HEK293T (cell line): ENCODE data around the gene RB1.

Experiments used
- CTCF ChIA-PET: fragments of 350-600 bp; formaldehyde crosslinking; extraction: SDS; loops from one replicate; lab custom pipeline; 2021; ENCODE audit warnings: antibody characterized with exemption, inconsistent platforms; lab: Yijun Ruan, JAX
- POLR2A ChIA-PET: fragments of 350-600 bp; formaldehyde crosslinking; extraction: SDS; loops from one replicate; lab custom pipeline; 2020; ENCODE audit warnings: antibody characterized with exemption, inconsistent platforms; lab: Yijun Ruan, JAX
- DNase-seq: peaks from one replicate; pipeline ENCODE4 v3.0.0; 2012; ENCODE audit warnings: mixed read lengths; ENCODE audit errors: extremely low spot score
- ARNT ChIP-seq: fragments of 450-650 bp; IDR thresholded peaks from 2 replicates; pipeline ENCODE4 v1.6.1; 2017; ENCODE audit warnings: mild to moderate bottlenecking
- BHLHE40 ChIP-seq: fragments of 450-650 bp; IDR thresholded peaks from 2 replicates; pipeline ENCODE4 v1.6.1; 2016; ENCODE audit warnings: mild to moderate bottlenecking, moderate library complexity, borderline replicate concordance
- CTBP1 ChIP-seq: fragments of 450-650 bp; IDR thresholded peaks from 2 replicates; pipeline ENCODE4 v1.6.1; 2016; ENCODE audit warnings: borderline replicate concordance
- ELF4 ChIP-seq: fragments of 450-650 bp; IDR thresholded peaks from 2 replicates; pipeline ENCODE4 v1.6.1; 2017; ENCODE audit warnings: antibody characterized with exemption
- FOXA1 ChIP-seq: fragments of 450-650 bp; IDR thresholded peaks from 2 replicates; pipeline ENCODE4 v1.6.1; 2016; ENCODE audit warnings: mild to moderate bottlenecking
- FOXK2 ChIP-seq: fragments of 450-650 bp; IDR thresholded peaks from 2 replicates; pipeline ENCODE4 v1.6.1; 2016; ENCODE audit warnings: mild to moderate bottlenecking
- FOXM1 ChIP-seq: fragments of 450-650 bp; IDR thresholded peaks from 2 replicates; pipeline ENCODE4 v1.6.1; 2017; ENCODE audit warnings: mild to moderate bottlenecking, borderline replicate concordance
- HDGF ChIP-seq: fragments of 450-650 bp; IDR thresholded peaks from 2 replicates; pipeline ENCODE4 v1.6.1; 2017; ENCODE audit warnings: antibody characterized with exemption, borderline replicate concordance
- L3MBTL2 ChIP-seq: fragments of 450-650 bp; conservative IDR thresholded peaks from 2 replicates; pipeline ENCODE4 v1.6.1; 2016; ENCODE audit warnings: mild to moderate bottlenecking
- LEF1 ChIP-seq: fragments of 450-650 bp; IDR thresholded peaks from 2 replicates; pipeline ENCODE4 v1.6.1; 2017; ENCODE audit warnings: mild to moderate bottlenecking, borderline replicate concordance
- NFRKB ChIP-seq: fragments of 450-650 bp; IDR thresholded peaks from 2 replicates; pipeline ENCODE4 v1.6.1; 2016; ENCODE audit warnings: mild to moderate bottlenecking, moderate library complexity
- PKNOX1 ChIP-seq: fragments of 450-650 bp; IDR thresholded peaks from 2 replicates; pipeline ENCODE4 v1.6.1; 2016
- SP1 ChIP-seq: fragments of 450-650 bp; IDR thresholded peaks from 2 replicates; pipeline ENCODE4 v1.6.1; 2017
- SUZ12 ChIP-seq: fragments of 450-650 bp; IDR thresholded peaks from 2 replicates; pipeline ENCODE4 v1.6.1; 2016; ENCODE audit warnings: mild to moderate bottlenecking
- TARDBP ChIP-seq: fragments of 450-650 bp; IDR thresholded peaks from 2 replicates; pipeline ENCODE4 v1.6.1; 2016
- ZNF384 ChIP-seq: fragments of 450-650 bp; IDR thresholded peaks from 2 replicates; pipeline ENCODE4 v1.6.1; 2016

The RB1 gene

DNA sequence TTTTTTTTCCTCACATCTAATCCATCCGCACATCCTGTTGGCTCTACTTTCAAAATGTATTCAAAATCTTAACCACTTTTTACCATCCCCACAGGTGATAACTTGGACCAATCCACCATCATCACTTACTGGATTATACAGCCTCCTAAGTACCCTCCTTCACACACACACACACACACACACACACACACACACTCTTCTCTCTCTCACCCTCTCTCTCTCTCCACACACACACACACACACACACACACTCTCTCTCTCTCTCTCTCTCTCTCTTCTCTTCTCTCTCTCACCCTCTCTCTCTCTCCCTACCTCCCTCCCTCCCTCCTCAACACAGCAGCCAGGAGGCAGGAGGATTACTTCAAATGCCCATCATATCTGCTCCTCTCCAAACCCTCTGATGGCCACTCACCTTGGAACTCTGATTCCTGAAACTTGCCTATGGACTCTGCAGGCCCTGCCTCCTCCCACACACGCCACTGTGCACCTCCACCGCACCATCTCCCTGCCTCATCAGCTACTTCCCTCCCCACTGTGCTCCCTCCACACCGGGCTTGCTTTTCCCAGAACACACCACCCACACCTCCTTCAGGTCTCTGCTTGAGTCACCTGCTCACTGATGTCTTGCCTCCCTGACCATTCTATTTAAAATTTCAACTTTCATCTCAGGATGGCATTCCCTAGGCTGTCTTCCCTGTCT is 189.7 kb downstream of the RB1 start:
- DNase-seq = no peak
- TF ChIP-seq ZNF384 (no peak), SUZ12 (no peak), TARDBP (no peak), FOXA1 (no peak), HDGF (no peak), PKNOX1 (no peak), ELF4 (no peak), NFRKB (no peak), BHLHE40 (no peak), L3MBTL2 (no peak), CTBP1 (no peak), ARNT (no peak)
- ChIA-PET POLR2A (no interaction called here), CTCF (no interaction called here)

DNA sequence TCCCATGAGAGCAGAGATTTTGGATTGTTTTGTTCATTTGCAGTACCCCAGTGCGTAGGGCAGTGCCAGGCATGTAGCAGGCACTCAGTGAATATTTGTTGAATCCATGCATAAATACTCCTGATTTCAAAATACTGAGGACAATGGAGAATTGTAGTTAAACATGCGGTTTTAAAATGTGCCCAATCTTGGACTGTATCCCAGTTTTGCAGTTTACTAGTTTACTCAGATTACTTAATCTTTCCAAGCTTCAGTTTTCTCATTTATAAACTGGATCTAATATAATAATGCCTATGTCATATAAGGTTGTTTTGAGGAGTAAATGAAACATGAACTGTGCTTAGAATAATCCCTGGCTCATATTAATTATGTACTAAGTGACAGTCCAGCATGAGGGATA is 190.3 kb downstream of the RB1 start:
- DNase-seq = no peak
- POLR2A ChIA-PET = no interaction called here
- CTCF ChIA-PET = no interaction called here
- TF ChIP-seq BHLHE40 (no peak), CTBP1 (no peak), NFRKB (no peak), SP1 (no peak), ARNT (no peak), FOXK2 (no peak), TARDBP (no peak), HDGF (no peak), L3MBTL2 (no peak), ZNF384 (no peak), FOXA1 (no peak), FOXM1 (no peak), LEF1 (no peak), PKNOX1 (no peak), ELF4 (no peak), SUZ12 (no peak)

DNA sequence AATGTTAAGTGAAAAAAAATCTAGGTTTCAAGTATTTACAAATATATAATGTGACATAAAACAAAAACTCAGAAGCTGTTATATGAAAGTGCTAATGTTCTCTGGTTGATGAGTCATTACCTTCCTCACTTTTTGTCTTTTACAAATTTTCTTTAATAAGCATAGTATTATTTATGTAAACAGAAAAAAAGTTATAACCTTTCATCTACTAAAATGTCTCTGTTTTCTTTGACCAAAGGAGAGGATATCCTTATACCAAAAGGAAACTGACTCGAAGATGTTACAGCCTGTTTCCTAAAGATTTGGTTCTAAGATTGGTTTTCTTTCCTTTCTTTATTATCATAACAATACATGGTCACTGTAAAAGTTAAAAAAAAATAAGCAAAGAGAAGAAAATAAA is 191.3 kb downstream of the RB1 start:
- CTCF ChIA-PET = no interaction called here
- POLR2A ChIA-PET = no interaction called here
- no peak for TF ChIP-seq LEF1
- no peak for TF ChIP-seq ZNF384
- TF ChIP-seq FOXM1 = no peak
- TF ChIP-seq CTBP1 = no peak
- TF ChIP-seq BHLHE40 = no peak
- TF ChIP-seq L3MBTL2 = no peak
- no peak for TF ChIP-seq TARDBP
- TF ChIP-seq NFRKB = no peak
- TF ChIP-seq PKNOX1 = no peak
- no peak for TF ChIP-seq HDGF
- TF ChIP-seq FOXK2 = no peak
- no peak for TF ChIP-seq FOXA1
- TF ChIP-seq ELF4 = no peak
- TF ChIP-seq SP1 = no peak

DNA sequence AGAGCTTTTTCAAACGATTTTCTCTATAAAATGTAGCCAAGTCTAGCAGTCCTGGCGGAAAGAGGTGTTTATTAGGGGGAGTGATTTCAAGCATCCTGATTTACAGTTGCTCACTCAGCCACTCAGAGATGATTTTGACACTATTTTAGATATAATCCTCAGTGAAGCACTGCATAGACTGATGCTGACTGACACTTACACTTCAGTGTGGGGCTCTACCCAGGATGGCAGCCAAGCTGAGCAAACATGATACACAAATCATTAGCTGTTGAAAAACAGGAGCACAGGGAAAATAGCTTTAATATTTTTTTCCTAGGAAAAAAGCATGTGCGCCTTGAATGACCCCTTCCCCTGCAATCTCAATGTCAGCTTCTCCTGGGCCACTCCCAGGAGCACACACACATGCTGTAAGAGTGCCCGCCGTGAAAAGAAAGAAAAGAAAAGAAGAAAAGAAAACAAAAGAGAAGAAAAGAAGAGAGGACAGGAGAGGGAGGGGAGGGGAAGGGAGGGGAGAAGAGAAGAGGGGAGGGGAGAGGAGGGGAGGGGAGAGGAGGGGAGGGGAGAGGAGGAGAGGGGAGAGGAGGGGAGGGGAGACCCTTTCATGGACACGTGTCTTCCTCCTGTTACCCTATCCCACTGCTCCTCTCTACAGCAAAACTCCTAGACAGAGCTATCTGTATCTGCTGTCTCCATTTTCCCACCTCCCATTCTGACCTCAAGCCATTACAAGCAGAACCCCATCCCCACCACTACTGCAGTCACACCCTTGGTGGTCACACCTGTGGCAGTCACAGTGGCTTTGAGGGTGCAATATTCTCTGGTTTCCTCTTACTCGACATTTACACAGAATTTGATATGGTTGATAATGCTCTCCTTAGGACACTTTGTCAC is 193.0 kb downstream of the RB1 start:
- POLR2A ChIA-PET = no interaction called here
- TF ChIP-seq SUZ12 = no peak
- no peak for TF ChIP-seq CTBP1
- CTCF ChIA-PET = no interaction called here
- DNase-seq = no peak

More for the DNA sequence above, 191.3 kb downstream of the RB1 start:
- DNase-seq = no peak

DNA sequence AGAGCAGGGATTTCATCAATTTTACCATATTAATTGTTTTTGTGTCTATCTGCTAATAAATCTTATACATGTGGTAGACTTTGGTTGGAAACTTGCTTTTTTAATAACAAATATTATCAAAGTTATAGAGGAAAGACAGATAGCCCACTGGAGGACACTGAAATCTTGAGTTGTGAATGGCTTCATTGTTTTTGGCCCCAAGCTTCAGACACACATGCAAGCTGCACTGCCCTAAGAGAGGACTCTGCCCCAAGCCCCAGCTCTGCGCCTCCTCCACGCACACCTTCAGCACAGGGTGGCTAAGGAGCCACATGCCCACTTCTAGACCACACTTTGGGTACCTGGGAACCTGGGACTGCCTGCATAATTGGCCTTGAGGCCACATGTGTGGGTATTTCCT is 194.1 kb downstream of the RB1 start:
- TF ChIP-seq SP1 = no peak
- TF ChIP-seq HDGF = no peak
- TF ChIP-seq PKNOX1 = no peak
- TF ChIP-seq FOXM1 = no peak
- TF ChIP-seq ELF4 = no peak
- no peak for TF ChIP-seq L3MBTL2
- TF ChIP-seq CTBP1 = no peak
- no peak for TF ChIP-seq LEF1
- TF ChIP-seq NFRKB = no peak
- no peak for TF ChIP-seq BHLHE40
- TF ChIP-seq ARNT = no peak
- TF ChIP-seq FOXA1 = no peak
- TF ChIP-seq ZNF384 = no peak
- no peak for TF ChIP-seq TARDBP
- no peak for TF ChIP-seq SUZ12
- no peak for TF ChIP-seq FOXK2
- DNase-seq = no peak
- ChIA-PET CTCF (no interaction called here), POLR2A (no interaction called here)
